Prostate gland (tissue), 2 donors: ENCODE results near the gene NEMP2. TPM values are rescaled to one million over a fixed set of nuclear protein-coding genes. Genes with fewer than 3 reads are reported as not detected.

Experiments used
- DNase-seq: peaks from one replicate; pipeline ENCODE4 v3.0.0-alpha.2; 2019; ENCODE audit warnings: low spot score
- H3K27ac ChIP-seq, 2 donors: fragments of 200-600 bp; sonication (generic); 2 replicates each; pipeline ENCODE4 v1.5.1; 2017 to 2019
- H3K27me3 ChIP-seq: fragments of 200-600 bp; sonication (generic); replicated peaks from 2 replicates; pipeline ENCODE4 v1.5.1; 2019; ENCODE audit not compliant: insufficient read depth
- H3K36me3 ChIP-seq, 2 donors: fragments of 200-600 bp; sonication (generic); 1 replicate in 1 of 2; 2 replicates in 1 of 2; pipeline versions ENCODE4 v1.5.1 to v1.8.1; 2017 to 2019
- H3K4me1 ChIP-seq: fragments of 200-600 bp; sonication (generic); replicated peaks from 2 replicates; pipeline ENCODE4 v1.5.1; 2019
- H3K4me3 ChIP-seq, 2 donors: fragments of 200-600 bp; sonication (generic); 2 replicates each; pipeline ENCODE4 v1.5.1; 2017 to 2019
- H3K9me3 ChIP-seq: fragments of 200-600 bp; sonication (generic); 2 replicates; pipeline ENCODE4 v1.5.1; 2017
- CTCF ChIP-seq, 4 experiments: fragments of 200-600 bp in 2 of 4; fragments of 450-650 bp in 2 of 4; sonication (generic) in 2 of 4; IDR thresholded peaks; 1 replicate in 3 of 4; 2 replicates in 1 of 4; pipeline ENCODE4 v1.5.1; 2016 to 2019; ENCODE audit warnings: antibody characterized with exemption in 4 of 4, mild to moderate bottlenecking in 2 of 4, moderate library complexity in 2 of 4
- POLR2A ChIP-seq: fragments of 450-650 bp; IDR thresholded peaks from one replicate; pipeline ENCODE4 v1.6.1; 2016; ENCODE audit warnings: antibody characterized with exemption, mild to moderate bottlenecking
- POLR2AphosphoS5 ChIP-seq: sonication (generic); formaldehyde crosslinking; IDR thresholded peaks from one replicate; pipeline ENCODE4 v1.6.1; 2017; ENCODE audit warnings: antibody characterized with exemption
- WGBS: methylation state at CpG from one replicate; pipeline ENCODE4 v1.1.5; 2018; 5-methylcytosine and 5-hydroxymethylcytosine counted together
- intact Hi-C: fragments of 100-400 bp; cut with DNase I; formaldehyde crosslinking; loops from one replicate; pipeline ENCODE4 v1.14.2; 2022
- total RNA-seq, 2 donors: library from RNA; depleted of rRNA; stranded (reverse); fragments of >200 nt; gene quantifications; one replicate each; pipeline ENCODE4 v1.1.0, GENCODE V29; 2016

The NEMP2 gene
- total RNA-seq, 2 donors from 2014 or later: 4.6 to 14.0 TPM

- Histone ChIP-seq H3K9me3 (no peaks in the 10 kb centered on the region), H3K36me3 (no peaks in the 10 kb centered on the region), H3K27me3 (no peaks in the 10 kb centered on the region), H3K27ac (no peak overlapping the region), H3K4me3 (no peak overlapping the region), H3K4me1 (peaks cover 4% of the 10 kb centered on the region)
- DNase-seq: no peak
- WGBS: 89% methylated on average over 3 of the region's 3 CpGs
- TF ChIP-seq POLR2A (no peak), POLR2AphosphoS5 (no peak), CTCF (IDR thresholded peaks at IDR 0.05) (no peak)
- intact Hi-C loops: no loop called here
These were observed 44.0 kb downstream of the NEMP2 start for GRCh38 chr2:190490502-190490901.

- no peak for DNase-seq
- peaks cover 4% of the 10 kb centered on the region for H3K4me1 ChIP-seq
- no peak overlapping the region for H3K4me3 ChIP-seq
- no peak overlapping the region for H3K27ac ChIP-seq
- intact Hi-C loops: no loop called here
- TF ChIP-seq CTCF (IDR thresholded peaks at IDR 0.05) (no peak), POLR2AphosphoS5 (no peak), POLR2A (no peak)
- no peaks in the 10 kb centered on the region for H3K27me3 ChIP-seq
- no peaks in the 10 kb centered on the region for H3K9me3 ChIP-seq
- no peaks in the 10 kb centered on the region for H3K36me3 ChIP-seq
- 86% methylated on average over 4 of the region's 4 CpGs for WGBS
These were observed 45.0 kb downstream of the NEMP2 start for GRCh38 chr2:190489475-190489874.

- WGBS: 91% methylated on average over 6 of the region's 6 CpGs
- no peaks in the 10 kb centered on the region for H3K27me3 ChIP-seq
- intact Hi-C loops: no loop called here
These were observed 45.8 kb downstream of the NEMP2 start for GRCh38 chr2:190488516-190489233.

GRCh38 chr2:190486037-190486623, 48.4 kb downstream of the NEMP2 start:
- intact Hi-C loops: no loop called here
- H3K27me3 ChIP-seq: no peaks in the 10 kb centered on the region
- WGBS: 54% methylated on average over 3 of the region's 3 CpGs
- TF ChIP-seq CTCF (IDR thresholded peaks at IDR 0.05) (no peak), POLR2A (no peak), POLR2AphosphoS5 (no peak)
- peaks cover 4% of the 10 kb centered on the region for H3K4me1 ChIP-seq
- H3K27ac ChIP-seq: no peak overlapping the region
- no peaks in the 10 kb centered on the region for H3K9me3 ChIP-seq
- no peaks in the 10 kb centered on the region for H3K36me3 ChIP-seq
- no peak for DNase-seq
- H3K4me3 ChIP-seq: no peak overlapping the region

More at GRCh38 chr2:190488516-190489233, 45.8 kb downstream of the NEMP2 start:
- TF ChIP-seq CTCF (IDR thresholded peaks at IDR 0.05) (no peak), POLR2A (no peak), POLR2AphosphoS5 (no peak)
- Histone ChIP-seq H3K4me1 (peaks cover 4% of the 10 kb centered on the region), H3K9me3 (no peaks in the 10 kb centered on the region), H3K36me3 (no peaks in the 10 kb centered on the region), H3K27ac (no peak overlapping the region), H3K4me3 (no peak overlapping the region)
- no peak for DNase-seq

GRCh38 chr2:190482451-190482850, 52.1 kb downstream of the NEMP2 start:
- no peaks in the 10 kb centered on the region for H3K36me3 ChIP-seq
- intact Hi-C loops: no loop called here

More at GRCh38 chr2:190482451-190482850, 52.1 kb downstream of the NEMP2 start:
- no peak for DNase-seq
- H3K4me3 ChIP-seq: no peak overlapping the region
- H3K4me1 ChIP-seq: peaks cover 4% of the 10 kb centered on the region
- TF ChIP-seq POLR2AphosphoS5 (no peak), POLR2A (no peak), CTCF (IDR thresholded peaks at IDR 0.05) (no peak)
- no peak overlapping the region for H3K27ac ChIP-seq
- H3K27me3 ChIP-seq: no peaks in the 10 kb centered on the region
- H3K9me3 ChIP-seq: no peaks in the 10 kb centered on the region
